PC-3 (cell line): ENCODE results near the gene CLDN20.

Source experiments
- CTCF ChIP-seq: fragments of 300-600 bp; sonication (generic); conservative IDR thresholded peaks from 2 replicates; pipeline ENCODE4 v1.5.1; 2017; ENCODE audit warnings: antibody characterized with exemption, low read depth, mild to moderate bottlenecking, low read length
- EZH2 ChIP-seq: fragments of 300-600 bp; sonication (generic); IDR thresholded peaks from one replicate; pipeline ENCODE4 v1.6.1; 2017; ENCODE audit warnings: antibody characterized with exemption, mild to moderate bottlenecking, low read length; ENCODE audit not compliant: unreplicated experiment
- EZH2phosphoT487 ChIP-seq: fragments of 300-600 bp; sonication (generic); IDR thresholded peaks from 2 replicates; pipeline ENCODE4 v1.6.1; 2018; ENCODE audit warnings: mild to moderate bottlenecking, antibody characterized with exemption, low read length, borderline replicate concordance

DNA sequence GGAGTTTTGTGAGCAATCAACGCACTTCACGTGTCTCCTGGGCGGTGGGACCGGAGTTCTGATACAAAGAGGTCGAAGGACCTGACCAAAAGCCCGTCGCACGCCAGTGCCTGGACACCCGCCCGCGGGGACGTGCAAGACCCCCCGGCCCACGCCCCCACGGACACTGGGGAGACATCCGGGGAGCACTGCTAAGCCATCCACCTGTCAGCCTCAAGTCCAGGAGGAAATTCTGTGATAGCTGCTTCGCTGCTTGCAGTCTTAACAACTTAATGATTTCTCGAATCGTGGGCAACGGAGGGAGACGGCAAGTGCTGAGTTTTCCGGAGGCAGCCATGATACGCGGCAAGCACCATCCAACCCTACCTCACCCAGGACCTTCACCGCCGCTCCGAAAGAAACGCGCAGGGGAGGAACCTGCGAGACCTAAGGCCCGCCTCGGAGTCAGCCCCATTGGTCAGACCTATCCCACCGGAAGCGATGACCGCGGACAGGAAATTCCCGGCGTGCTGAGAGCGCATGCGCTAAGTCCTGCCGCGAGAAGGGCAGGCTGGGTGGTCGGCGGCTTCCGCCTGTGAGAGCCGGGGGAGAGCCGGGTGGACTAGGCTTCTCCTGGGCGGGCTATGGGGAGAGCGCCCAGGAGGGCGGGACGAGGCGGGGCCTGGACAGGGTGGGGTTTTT is 50.4 kb downstream of the CLDN20 start, which contains the start of gene TFB1M:
- no peak for TF ChIP-seq CTCF
- no peak for TF ChIP-seq EZH2
- TF ChIP-seq EZH2phosphoT487 = no peak
